ENCODE measurements around the gene TBC1D22A. TPM values are rescaled to one million over a fixed set of nuclear protein-coding genes. Genes with fewer than 3 reads are reported as not detected.

Gene TBC1D22A
- polyA plus RNA-seq, 1 donor from 2014 or later, result 9.3 TPM

- H3K27me3 ChIP-seq (ENCODE audit: insufficient read depth, low read depth, low read length), result no peaks in the 10 kb centered on the region
- H3K9me2 ChIP-seq (ENCODE audit: insufficient read depth, low read length), result no peaks in the 10 kb centered on the region
- H3K4me2 ChIP-seq (ENCODE audit: low read length), result no peak overlapping the region
- no peaks in the 10 kb centered on the region for H4K20me1 ChIP-seq (ENCODE audit: insufficient read depth)
- no peak overlapping the region for H3K27ac ChIP-seq (ENCODE audit: low read length)
- H3K9me3 ChIP-seq (ENCODE audit: low read length), result no peaks in the 10 kb centered on the region
- no peaks in the 10 kb centered on the region for H3F3A ChIP-seq (ENCODE audit: insufficient read depth, low read length, poor library complexity, severe bottlenecking)
- H3K79me2 ChIP-seq (replicated peaks; ENCODE audit: insufficient read depth, low read length), result no peaks in the 10 kb centered on the region
- TF ChIP-seq CTCF (IDR thresholded peaks at IDR 0.05; ENCODE audit: poor library complexity, severe bottlenecking), result no peak
- TF ChIP-seq RAD21 (conservative IDR thresholded peaks at IDR 0.05), result no peak
- H2AFZ ChIP-seq (ENCODE audit: low read depth, low read length), result no peak overlapping the region
- no peak overlapping the region for H3K9ac ChIP-seq (ENCODE audit: low read length)
- no peak overlapping the region for H3K4me3 ChIP-seq (ENCODE audit: low read length)
- H3K36me3 ChIP-seq (ENCODE audit: insufficient read depth, low read length), result no peaks in the 10 kb centered on the region
Measured at GRCh38 chr22:47146391-47146790, 383.9 kb downstream of the TBC1D22A start.

GRCh38 chr22:47146941-47147340, 384.5 kb downstream of the TBC1D22A start:
- TF ChIP-seq EZH2 (IDR thresholded peaks at IDR 0.05; ENCODE audit: borderline replicate concordance, insufficient read depth, low read length, poor library complexity, severe bottlenecking) (no peak), RAD21 (conservative IDR thresholded peaks at IDR 0.05) (no peak), REST (IDR thresholded peaks at IDR 0.05; ENCODE audit: borderline replicate concordance) (no peak), CTCF (IDR thresholded peaks at IDR 0.05; ENCODE audit: poor library complexity, severe bottlenecking) (no peak), MXI1 (conservative IDR thresholded peaks at IDR 0.05; ENCODE audit: poor library complexity, severe bottlenecking) (no peak), TAF1 (IDR thresholded peaks at IDR 0.05; ENCODE audit: low read depth) (no peak), SMC3 (conservative IDR thresholded peaks at IDR 0.05; ENCODE audit: poor library complexity) (no peak), EP300 (conservative IDR thresholded peaks at IDR 0.05; ENCODE audit: poor library complexity, severe bottlenecking) (no peak), POLR2AphosphoS5 (IDR thresholded peaks at IDR 0.05) (no peak)

More at GRCh38 chr22:47146941-47147340, 384.5 kb downstream of the TBC1D22A start:
- H3K9me3 ChIP-seq (ENCODE audit: low read length), result no peaks in the 10 kb centered on the region
- no peak overlapping the region for H2AFZ ChIP-seq (ENCODE audit: low read depth, low read length)
- H3K4me2 ChIP-seq (ENCODE audit: low read length), result no peak overlapping the region
- H3K4me3 ChIP-seq (ENCODE audit: low read length), result no peak overlapping the region
- H3K9me2 ChIP-seq (ENCODE audit: insufficient read depth, low read length), result no peaks in the 10 kb centered on the region
- no peaks in the 10 kb centered on the region for H3K79me2 ChIP-seq (replicated peaks; ENCODE audit: insufficient read depth, low read length)
- no peaks in the 10 kb centered on the region for H3K27me3 ChIP-seq (ENCODE audit: insufficient read depth, low read depth, low read length)
- no peaks in the 10 kb centered on the region for H4K20me1 ChIP-seq (ENCODE audit: insufficient read depth)
- no peak overlapping the region for H3K27ac ChIP-seq (ENCODE audit: low read length)
- no peaks in the 10 kb centered on the region for H3F3A ChIP-seq (ENCODE audit: insufficient read depth, low read length, poor library complexity, severe bottlenecking)
- no peaks in the 10 kb centered on the region for H3K36me3 ChIP-seq (ENCODE audit: insufficient read depth, low read length)
- no peak overlapping the region for H3K9ac ChIP-seq (ENCODE audit: low read length)
